GM18873 (cell line): Measurements from ENCODE around the gene BMP2K.

Source experiments
- ATAC-seq: cut with Tn5 transposase; IDR thresholded peaks from one replicate; pipeline ENCODE4 v1.9.1; 2021; ENCODE audit warnings: mild to moderate bottlenecking, moderate library complexity, moderate number of reproducible peaks; ENCODE audit not compliant: unreplicated experiment, low FRiP score

BMP2K gene

GRCh38 chr4:78922207-78922606 lies 146.1 kb downstream of the BMP2K start:
- ATAC-seq, result no peak

GRCh38 chr4:78923464-78924312 lies 147.5 kb downstream of the BMP2K start:
- no peak for ATAC-seq

- no peak for ATAC-seq
These were observed 150.7 kb downstream of the BMP2K start for GRCh38 chr4:78926826-78927225.

GRCh38 chr4:78928835-78929234 lies 152.7 kb downstream of the BMP2K start:
- ATAC-seq, result no peak

- no peak for ATAC-seq
These were observed 154.0 kb downstream of the BMP2K start for GRCh38 chr4:78930016-78930629.

GRCh38 chr4:78936989-78937388 lies 160.8 kb downstream of the BMP2K start:
- ATAC-seq, result no peak

- no peak for ATAC-seq
These were observed 161.7 kb downstream of the BMP2K start for GRCh38 chr4:78937837-78938236.

- ATAC-seq, result no peak
These were observed 162.3 kb downstream of the BMP2K start for GRCh38 chr4:78938474-78938867.

- ATAC-seq, result peak; percentile 84
These were observed 162.9 kb downstream of the BMP2K start, which contains the start of gene PAQR3 for GRCh38 chr4:78938868-78939666. TSS of gene PAQR3 (minus strand) at chr4:78939438. CDS start at chr4:78939224, 214 bp downstream.

GRCh38 chr4:78939667-78940008 lies 163.5 kb downstream of the BMP2K start:
- peak; percentile 14 for ATAC-seq

GRCh38 chr4:78940752-78941151 lies 164.6 kb downstream of the BMP2K start:
- no peak for ATAC-seq

GRCh38 chr4:78944381-78944780 lies 168.2 kb downstream of the BMP2K start:
- ATAC-seq, result no peak

- ATAC-seq, result no peak
These were observed 169.6 kb downstream of the BMP2K start for GRCh38 chr4:78945651-78946179.

GRCh38 chr4:78949735-78950134 lies 173.6 kb downstream of the BMP2K start:
- no peak for ATAC-seq

GRCh38 chr4:78951862-78952472 lies 175.8 kb downstream of the BMP2K start:
- ATAC-seq, result peak; percentile 54

GRCh38 chr4:78953231-78953630 lies 177.1 kb downstream of the BMP2K start:
- no peak for ATAC-seq

GRCh38 chr4:78953769-78954666 lies 177.9 kb downstream of the BMP2K start:
- ATAC-seq, result no peak

GRCh38 chr4:78956975-78957374 lies 180.8 kb downstream of the BMP2K start:
- ATAC-seq, result no peak

- no peak for ATAC-seq
These were observed 184.8 kb downstream of the BMP2K start for GRCh38 chr4:78960926-78961325.
